ENCODE measurements around the gene TSPAN17. TPM values are rescaled to one million over a fixed set of nuclear protein-coding genes. Genes with fewer than 3 reads are reported as not detected.

TSPAN17 gene
- total and polyA plus RNA-seq, 9 of the 15 experiments (the other 6 are each of a cell fraction or from before 2014, with no cell fraction given) = 0.73 to 58.3 (median 34.5) TPM

GRCh38 chr5:176647030-176647842 is at the start of gene TSPAN17 (continued):
- TF ChIP-seq RREB1 (CRISPR knock-in tag; IDR thresholded peaks at IDR 0.05) (peak; percentile 88), BHLHE40 (IDR thresholded peaks at IDR 0.05; ENCODE audit: low read length) (no peak; the same call in 1 of the 2 replicates), MTF1 (CRISPR knock-in tag; IDR thresholded peaks at IDR 0.05; ENCODE audit: borderline replicate concordance) (no peak), MXI1 (IDR thresholded peaks at IDR 0.05; ENCODE audit: low read depth, low read length) (no peak), ATF1 (CRISPR knock-in tag; IDR thresholded peaks at IDR 0.05) (no peak), ATF1 (tag; IDR thresholded peaks at IDR 0.05) (peak; percentile 52; the same call in 1 of the 2 replicates), RUNX1 (IDR thresholded peaks at IDR 0.05; ENCODE audit: low read depth) (no peak), YY1 (IDR thresholded peaks at IDR 0.05; ENCODE audit: borderline replicate concordance in 1 of 3, control insufficient read depth in 1 of 3, extremely low read depth in 1 of 3, insufficient read depth in 3 of 3, insufficient read length in 1 of 3, insufficient replicate concordance in 2 of 3, low read depth in 1 of 3, low read length in 2 of 3) (peak; percentile 35 to 86 (median 70)), NCOA4 (IDR thresholded peaks at IDR 0.05; ENCODE audit: partially characterized antibody) (no peak), MIER1 (IDR thresholded peaks at IDR 0.05; ENCODE audit: low read depth) (no peak), FOXA1 (IDR thresholded peaks at IDR 0.05; ENCODE audit: borderline replicate concordance) (no peak), CGGBP1 (CRISPR knock-in tag; IDR thresholded peaks at IDR 0.05) (0 out of 2 replicates have a peak, but pooled peaks have one; percentile 25), ZBTB9 (CRISPR knock-in tag; IDR thresholded peaks at IDR 0.05) (peak; percentile 64; the same call in 1 of the 2 replicates), ZBTB11 (CRISPR knock-in tag; IDR thresholded peaks at IDR 0.05) (no peak), PHB2 (IDR thresholded peaks at IDR 0.05; ENCODE audit: low read depth) (no peak), RHOXF2B (CRISPR knock-in tag; conservative IDR thresholded peaks at IDR 0.05) (no peak)
